A549 (cell line): ENCODE results near the gene ZER1. TPM values are rescaled to one million over a fixed set of nuclear protein-coding genes. Genes with fewer than 3 reads are reported as not detected.

Experiments used
- ATAC-seq, 2 experiments: fragments of 200-7000 bp in 1 of 2; fragments of >200 bp in 1 of 2; cut with Nextera tagmentation in 1 of 2; cut with Tn5 transposase in 1 of 2; 3 replicates each; pipeline versions ENCODE4 v1.8.0 to v1.9.1; 2018 to 2020; ENCODE audit warnings: mild to moderate bottlenecking in 1 of 2, moderate library complexity in 1 of 2
- CTCF ChIA-PET: fragments of 300-600 bp; sonication (Branson Sonifier 250); formaldehyde crosslinking; extraction: SDS; loops from one replicate; lab custom pipeline; 2021; ENCODE audit warnings: antibody characterized with exemption, inconsistent platforms; lab: Yijun Ruan, JAX
- POLR2A ChIA-PET: fragments of 350-600 bp; formaldehyde crosslinking; extraction: SDS; loops from one replicate; lab custom pipeline; 2021; ENCODE audit warnings: antibody characterized with exemption, inconsistent platforms; lab: Yijun Ruan, JAX
- DNase-seq, 2 experiments: peaks; one replicate each; pipeline versions ENCODE4 v3.0.0 to v3.0.0-alpha.2; 2011 to 2016; ENCODE audit warnings: low read depth in 1 of 2, low spot score in 1 of 2
- FAIRE-seq: peaks from 2 replicates; lab custom pipeline; 2011; peaks lifted over from hg19 to GRCh38; lab: Jason Lieb, UNC
- H3K27ac ChIP-seq, 2 experiments: fragments of >200 bp; sonication (Bioruptor Twin); formaldehyde crosslinking; 3 replicates each; pipeline ENCODE4 v1.5.1; 2016 to 2017
- H3K4me1 ChIP-seq: fragments of >200 bp; sonication (Bioruptor Twin); formaldehyde crosslinking; 3 replicates; pipeline ENCODE4 v1.6.1; 2016
- H3K4me2 ChIP-seq: fragments of >200 bp; sonication (Bioruptor Twin); formaldehyde crosslinking; 3 replicates; pipeline ENCODE4 v1.6.1; 2016
- H3K4me3 ChIP-seq: fragments of >200 bp; sonication (Bioruptor Twin); formaldehyde crosslinking; 3 replicates; pipeline ENCODE4 v1.5.1; 2016
- H3K9me3 ChIP-seq: fragments of >200 bp; sonication (Bioruptor Twin); formaldehyde crosslinking; 3 replicates; pipeline ENCODE4 v1.6.1; 2016
- ATOH8 ChIP-seq: fragments of 250-450 bp; sonication (Bioruptor Pico); IDR thresholded peaks from 2 replicates; pipeline ENCODE4 v1.5.0; 2020; ENCODE audit warnings: low read depth, mild to moderate bottlenecking, moderate library complexity
- CBX8 ChIP-seq: fragments of 200-600 bp; sonication (generic); IDR thresholded peaks from 2 replicates; pipeline ENCODE4 v1.6.1; 2016
- CHD2 ChIP-seq: fragments of 150-350 bp; IDR thresholded peaks from 2 replicates; pipeline ENCODE4 v1.6.1; 2014; ENCODE audit warnings: low read length; ENCODE audit not compliant: partially characterized antibody
- EHF ChIP-seq: fragments of 250-450 bp; sonication (Bioruptor Pico); IDR thresholded peaks from 2 replicates; pipeline ENCODE4 v1.5.0; 2020; ENCODE audit warnings: mild to moderate bottlenecking
- ELK1 ChIP-seq: fragments of 150-350 bp; IDR thresholded peaks from 2 replicates; pipeline ENCODE4 v1.6.1; 2014; ENCODE audit warnings: low read depth, mild to moderate bottlenecking, low read length
- FOSL2 ChIP-seq, 2 experiments: fragments of 450-650 bp in 1 of 2; fragments of >200 bp in 1 of 2; sonication (Bioruptor Twin) in 1 of 2; formaldehyde crosslinking; IDR thresholded peaks; 2 replicates each; pipeline versions ENCODE4 v1.5.0 to v1.6.1; 2016 to 2020; ENCODE audit warnings: mild to moderate bottlenecking in 1 of 2, moderate library complexity in 1 of 2
- FOXS1 ChIP-seq: fragments of 250-450 bp; sonication (Bioruptor Pico); IDR thresholded peaks from 2 replicates; pipeline ENCODE4 v1.5.0; 2020; ENCODE audit warnings: mild to moderate bottlenecking, moderate library complexity
- GATA3 ChIP-seq: IDR thresholded peaks from 2 replicates; pipeline ENCODE4 v1.6.1; 2012; ENCODE audit warnings: borderline replicate concordance
- HDAC2 ChIP-seq: fragments of 200-600 bp; sonication (generic); IDR thresholded peaks from 2 replicates; pipeline ENCODE4 v1.6.1; 2016
- HEYL ChIP-seq: fragments of 250-450 bp; sonication (Bioruptor Pico); IDR thresholded peaks from 2 replicates; pipeline ENCODE4 v1.8.0; 2021; ENCODE audit warnings: mild to moderate bottlenecking, moderate library complexity
- HMGXB4 ChIP-seq: fragments of 250-450 bp; sonication (Bioruptor Pico); IDR thresholded peaks from 2 replicates; pipeline ENCODE4 v1.5.0; 2021; ENCODE audit warnings: mild to moderate bottlenecking, moderate library complexity, borderline replicate concordance
- JUN ChIP-seq, 2 experiments: fragments of >200 bp; sonication (Bioruptor Twin); formaldehyde crosslinking; IDR thresholded peaks; 2 replicates in 1 of 2; 3 replicates in 1 of 2; pipeline ENCODE4 v1.6.1; 2016 to 2017
- JUNB ChIP-seq: fragments of >200 bp; sonication (Bioruptor Twin); formaldehyde crosslinking; IDR thresholded peaks from 2 replicates; pipeline ENCODE4 v1.6.1; 2016
- KDM1A ChIP-seq: fragments of 200-600 bp; sonication (generic); IDR thresholded peaks from 2 replicates; pipeline ENCODE4 v1.6.1; 2016; ENCODE audit warnings: low read depth, mild to moderate bottlenecking
- KDM5A ChIP-seq: fragments of 200-600 bp; sonication (generic); IDR thresholded peaks from 2 replicates; pipeline ENCODE4 v1.6.1; 2016; ENCODE audit warnings: antibody characterized with exemption, mild to moderate bottlenecking
- MAFK ChIP-seq: fragments of 450-650 bp; IDR thresholded peaks from 2 replicates; pipeline ENCODE4 v1.6.1; 2014; ENCODE audit not compliant: partially characterized antibody
- MAX ChIP-seq: IDR thresholded peaks from 2 replicates; pipeline ENCODE4 v1.6.1; 2012
- MAZ ChIP-seq: fragments of 150-350 bp; IDR thresholded peaks from 2 replicates; pipeline ENCODE4 v1.6.1; 2014; ENCODE audit warnings: antibody characterized with exemption, low read depth, low read length, borderline replicate concordance
- NR3C1 ChIP-seq: fragments of >200 bp; sonication (Bioruptor Twin); formaldehyde crosslinking; IDR thresholded peaks from 3 replicates; pipeline ENCODE4 v1.6.1; 2017
- PHF8 ChIP-seq: fragments of 200-600 bp; sonication (generic); IDR thresholded peaks from 2 replicates; pipeline ENCODE4 v1.6.1; 2016; ENCODE audit warnings: low read depth, mild to moderate bottlenecking, antibody characterized with exemption, moderate library complexity, borderline replicate concordance
- POLR2A ChIP-seq: IDR thresholded peaks from 2 replicates; pipeline ENCODE4 v1.6.1; 2012; ENCODE audit warnings: mild to moderate bottlenecking, low read length
- RAD21 ChIP-seq, 2 experiments: fragments of >200 bp in 1 of 2; sonication (Bioruptor Twin) in 1 of 2; formaldehyde crosslinking in 1 of 2; IDR thresholded peaks in 1 of 2; conservative IDR thresholded peaks in 1 of 2; 2 replicates in 1 of 2; 3 replicates in 1 of 2; pipeline ENCODE4 v1.6.1; 2012 to 2018; ENCODE audit warnings: inconsistent platforms in 1 of 2
- SMC3 ChIP-seq: fragments of >200 bp; sonication (Bioruptor Twin); formaldehyde crosslinking; IDR thresholded peaks from 3 replicates; pipeline ENCODE4 v1.6.1; 2018; ENCODE audit warnings: inconsistent platforms
- TFCP2L1 ChIP-seq: fragments of 250-450 bp; sonication (Bioruptor Pico); IDR thresholded peaks from 2 replicates; pipeline ENCODE4 v1.5.0; 2021; ENCODE audit warnings: mild to moderate bottlenecking
- TP53 ChIP-seq: fragments of 250-450 bp; sonication (Bioruptor Pico); IDR thresholded peaks from 2 replicates; pipeline ENCODE4 v1.5.0; 2021; ENCODE audit warnings: mild to moderate bottlenecking, moderate library complexity
- USF2 ChIP-seq: fragments of 450-650 bp; IDR thresholded peaks from 2 replicates; pipeline ENCODE4 v1.6.1; 2014; ENCODE audit warnings: antibody characterized with exemption
- ZFP36 ChIP-seq: fragments of 450-650 bp; IDR thresholded peaks from 2 replicates; pipeline ENCODE4 v1.6.1; 2014; ENCODE audit warnings: borderline replicate concordance; ENCODE audit not compliant: partially characterized antibody
- ZNF302 ChIP-seq: fragments of 250-450 bp; sonication (Bioruptor Pico); IDR thresholded peaks from 2 replicates; pipeline ENCODE4 v1.9.0; 2021; ENCODE audit warnings: inconsistent platforms, mild to moderate bottlenecking, moderate library complexity
- ZSCAN20 ChIP-seq: fragments of 250-450 bp; sonication (Bioruptor Pico); IDR thresholded peaks from 2 replicates; pipeline ENCODE4 v1.8.0; 2022; ENCODE audit warnings: mild to moderate bottlenecking, moderate library complexity
- WGBS: methylation state at CpG from one replicate; pipeline ENCODE4 v1.1.6; 2017; ENCODE audit errors: missing lambda C conversion rate; 5-methylcytosine and 5-hydroxymethylcytosine counted together
- polyA plus RNA-seq, 4 experiments: library from polyadenylated mRNA; depleted of rRNA in 3 of 4; stranded (reverse); fragments of >200 nt; fragmentation: RNase III in 1 of 4; extraction: RNeasy Plus Mini Kit Qiagen cat#74134 plus additional on column Dnase treatment in 1 of 4; gene quantifications; 2 replicates in 3 of 4; 3 replicates in 1 of 4; pipeline ENCODE4 v1.2.3, GENCODE V29; 2011 to 2017

Gene ZER1
- polyA plus RNA-seq, 2 of the 4 experiments (the other 2 are of a cell fraction): 9.1 to 13.4 TPM

- 100% methylated on average over 1 of the region's 1 CpG for WGBS
- Histone ChIP-seq H3K27ac (no peak overlapping the region), H3K4me1 (peaks cover 9% of the 10 kb centered on the region; the same call in 2 of the 3 replicates), H3K4me3 (no peak overlapping the region), H3K4me2 (no peak overlapping the region), H3K9me3 (no peaks in the 10 kb centered on the region)
- TF ChIP-seq USF2 (no peak), CBX8 (no peak), FOSL2 (IDR thresholded peaks at IDR 0.05) (no peak), FOSL2 (CRISPR knock-in tag; IDR thresholded peaks at IDR 0.05) (no peak), HDAC2 (no peak), MAFK (no peak), ELK1 (no peak), KDM5A (no peak), PHF8 (no peak), FOXS1 (CRISPR knock-in tag) (no peak), HEYL (CRISPR knock-in tag) (no peak), EHF (CRISPR knock-in tag) (no peak), MAZ (no peak), GATA3 (no peak), POLR2A (no peak)
- no peak for ATAC-seq
- DNase-seq: no peak
- ChIA-PET POLR2A (no interaction called here), CTCF (interaction anchor here (1.0 to 4.4 kb wide), 10 partner anchors 9 to 222 kb away, joined by 3 to 14 read pairs (median 5); partner anchors contain the start of gene ENDOG)
- FAIRE-seq: no peak
Observed at GRCh38 chr9:128706045-128706444, 65.7 kb downstream of the ZER1 start.

- no peaks in the 10 kb centered on the region for H3K9me3 ChIP-seq
- ATAC-seq: no peak
- no peak for DNase-seq
- TF ChIP-seq FOSL2 (IDR thresholded peaks at IDR 0.05): no peak
- no peak for TF ChIP-seq FOSL2 (CRISPR knock-in tag; IDR thresholded peaks at IDR 0.05)
- no peak for TF ChIP-seq ATOH8 (CRISPR knock-in tag)
- TF ChIP-seq ZNF302: no peak
- TF ChIP-seq KDM1A: no peak
- TF ChIP-seq ZFP36: no peak
- TF ChIP-seq USF2: no peak
- TF ChIP-seq HMGXB4: no peak
- no peak for TF ChIP-seq TFCP2L1 (CRISPR knock-in tag)
- TF ChIP-seq TP53: no peak
- TF ChIP-seq ZSCAN20 (CRISPR knock-in tag): no peak
- no peak for TF ChIP-seq SMC3
- TF ChIP-seq JUN (IDR thresholded peaks at IDR 0.05): no peak
- no peak for TF ChIP-seq JUNB
- no peak for TF ChIP-seq CBX8
- TF ChIP-seq RAD21 (conservative IDR thresholded peaks at IDR 0.05 in 1 of 2, IDR thresholded peaks at IDR 0.05 in 1 of 2): no peak
- no peak for TF ChIP-seq MAFK
- TF ChIP-seq NR3C1: no peak
- no peak for TF ChIP-seq CHD2
- TF ChIP-seq MAX: no peak
- WGBS: 95% methylated on average over 23 of the region's 36 CpGs
- H3K27ac ChIP-seq: no peak overlapping the region
- no peak overlapping the region for H3K4me2 ChIP-seq
- POLR2A ChIA-PET: interaction anchor here (0.6 kb wide), 2 partner anchors 19 to 57 kb away, joined by 3 to 5 read pairs; no protein-coding TSS in a partner anchor
- CTCF ChIA-PET: interaction anchor here (1.0 to 4.4 kb wide), 9 partner anchors 8 to 222 kb away, joined by 3 to 14 read pairs (median 7); partner anchors contain the start of gene ENDOG
- peaks cover 9% of the 10 kb centered on the region; the same call in 2 of the 3 replicates for H3K4me1 ChIP-seq
- FAIRE-seq: no peak
- no peak overlapping the region for H3K4me3 ChIP-seq
Observed at GRCh38 chr9:128705051-128705965, 66.4 kb downstream of the ZER1 start.
